Motor neuron (in vitro differentiated cells): ENCODE measurements around the gene AUTS2. TPM values are rescaled to one million over a fixed set of nuclear protein-coding genes. Genes with fewer than 3 reads are reported as not detected.

Experiments
- ATAC-seq, 8 experiments: fragments of 200-7000 bp; cut with Tn5 transposase; replicated peaks in 6 of 8; 2 replicates each; pipeline ENCODE4 v1.8.0; 2021; ENCODE audit warnings: mild to moderate bottlenecking in 8 of 8, moderate library complexity in 8 of 8
- H3K27ac ChIP-seq, 2 donors: fragments of 250-450 bp; sonication (Bioruptor Pico); 2 replicates each; pipeline ENCODE4 v1.9.0; 2021; ENCODE audit warnings: antibody characterized with exemption in 2 of 2, mild to moderate bottlenecking in 2 of 2, moderate library complexity in 1 of 2
- H3K4me1 ChIP-seq, 2 donors: fragments of 250-450 bp; sonication (Bioruptor Pico); replicated peaks in 1 of 2; 2 replicates each; pipeline ENCODE4 v1.6.1; 2021; ENCODE audit warnings: antibody characterized with exemption in 2 of 2, mild to moderate bottlenecking in 2 of 2, moderate library complexity in 1 of 2
- H3K4me3 ChIP-seq, 5 donors: fragments of 250-450 bp; sonication (Bioruptor Pico); 2 replicates each; pipeline ENCODE4 v1.9.0; 2021; ENCODE audit warnings: antibody characterized with exemption in 5 of 5, mild to moderate bottlenecking in 5 of 5, moderate library complexity in 4 of 5
- WGBS, 10 experiments: fragments of 450-650 bp; shearing (Covaris generic); methylation state at CpG; one replicate each; pipeline ENCODE4 v1.0.0; 2022; 5-methylcytosine and 5-hydroxymethylcytosine counted together
- in situ Hi-C, 9 experiments: fragments of 400-800 bp; cut with MboI; loops; one replicate each; pipeline ENCODE4 v1.15.0; 2021; ENCODE audit warnings: low sequenced_read_pairs in 9 of 9, low pct_unique_long_range_greater_than_20kb in 2 of 9; ENCODE audit not compliant: unreplicated experiment in 9 of 9
- total RNA-seq, 8 experiments: library from RNA; unstranded; fragments of 300-600 nt; gene quantifications; 2 replicates each; pipeline versions ENCODE4 v1.2.3 to v1.2.4, GENCODE V29; 2022

AUTS2 gene
- total RNA-seq, 8 experiments from 2014 or later = 0.49 to 68.6 (median 32.2) TPM

DNA sequence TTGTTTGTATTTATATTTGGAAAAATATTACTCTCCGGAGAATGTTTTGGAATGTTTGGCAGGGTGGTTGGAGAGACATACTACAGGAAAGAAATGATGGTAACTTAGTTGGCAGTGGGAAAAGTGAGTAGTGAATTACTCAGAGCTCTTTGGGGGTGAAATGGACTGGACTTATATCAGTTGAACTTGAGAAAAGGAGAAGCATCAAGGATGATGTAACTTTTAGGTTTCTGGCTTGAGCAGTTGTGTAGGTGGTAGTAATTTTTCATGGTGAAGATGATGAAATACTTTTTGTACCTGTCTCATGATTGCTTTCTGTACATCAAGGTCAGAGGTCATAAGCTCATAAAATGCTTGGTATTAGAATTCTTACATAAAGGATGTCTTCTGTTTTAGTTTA, 617.2 kb downstream of the AUTS2 start:
- no peak for ATAC-seq
- WGBS, 10 experiments = 0 to 100% (median 83%) methylated on average over 1 of the region's 1 CpG; no CpG with 5 or more reads in 1 of the 10 experiments
- Histone ChIP-seq H3K4me3 (no peak overlapping the region), H3K4me1 (peaks cover 2 to 17% of the 10 kb centered on the region in 2 donors), H3K27ac (no peak overlapping the region)
- in situ Hi-C loops = loop anchor here in 1 of 9 experiments (25.0 kb wide), 1 partner anchor 97 kb away; no protein-coding TSS in a partner anchor

DNA sequence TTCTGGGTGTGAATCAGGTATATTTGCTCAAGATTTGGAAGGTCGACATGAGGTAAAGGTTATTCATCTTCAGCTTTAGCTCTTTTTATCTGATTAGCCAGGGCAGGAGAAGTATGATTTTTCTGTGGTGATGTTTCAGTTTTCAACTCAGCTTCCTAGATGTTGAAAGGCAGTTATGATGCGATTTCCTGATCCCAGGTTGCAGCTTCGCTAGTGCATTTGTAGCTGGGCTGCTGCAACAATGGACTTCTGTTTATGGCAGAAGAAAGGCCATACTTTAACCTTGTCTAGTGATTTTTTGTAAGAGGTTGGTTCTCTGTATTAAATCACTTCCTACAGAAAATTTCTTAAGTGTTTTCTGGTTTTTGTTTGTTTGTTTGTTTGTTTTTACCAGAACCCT, 619.3 kb downstream of the AUTS2 start:
- Histone ChIP-seq H3K4me3 (no peak overlapping the region), H3K4me1 (peaks cover 0 to 9% of the 10 kb centered on the region in 2 donors), H3K27ac (no peak overlapping the region)
- in situ Hi-C loops = loop anchor here in 1 of 9 experiments (25.0 kb wide), 1 partner anchor 95 kb away; no protein-coding TSS in a partner anchor
- no peak for ATAC-seq
- WGBS, 10 experiments = 37 to 100% (median 86%) methylated on average over 1 to 3 of the region's 3 CpGs; no CpG with 5 or more reads in 1 of the 10 experiments

DNA sequence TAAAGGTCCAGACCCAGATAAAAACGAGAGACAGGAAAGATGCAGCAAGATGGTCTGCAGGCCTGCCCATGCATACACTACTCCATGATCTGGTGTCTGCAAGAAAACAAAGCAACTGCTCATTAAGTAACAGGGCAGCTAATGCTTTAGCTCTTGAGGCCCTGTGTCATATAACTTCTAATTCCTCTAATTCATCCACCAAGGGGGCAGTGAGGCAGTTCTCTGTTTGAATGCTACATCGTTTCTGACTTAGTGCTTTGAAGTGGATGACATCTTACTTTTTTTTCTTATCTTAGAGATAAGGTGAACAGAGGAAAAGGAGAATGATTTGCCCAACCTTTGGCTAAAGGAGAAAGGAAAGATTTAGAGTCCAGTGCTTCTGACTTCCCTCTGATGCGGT, 619.7 kb downstream of the AUTS2 start:
- H3K27ac ChIP-seq = no peak overlapping the region
- no peak for ATAC-seq
- WGBS, 10 experiments = 17 to 100% (median 77%) methylated on average over 1 to 3 of the region's 3 CpGs; no CpG with 5 or more reads in 1 of the 10 experiments
- H3K4me3 ChIP-seq = no peak overlapping the region
- H3K4me1 ChIP-seq = peaks cover 0 to 9% of the 10 kb centered on the region in 2 donors
- in situ Hi-C loops = loop anchor here in 1 of 9 experiments (25.0 kb wide), 1 partner anchor 94 kb away; no protein-coding TSS in a partner anchor

DNA sequence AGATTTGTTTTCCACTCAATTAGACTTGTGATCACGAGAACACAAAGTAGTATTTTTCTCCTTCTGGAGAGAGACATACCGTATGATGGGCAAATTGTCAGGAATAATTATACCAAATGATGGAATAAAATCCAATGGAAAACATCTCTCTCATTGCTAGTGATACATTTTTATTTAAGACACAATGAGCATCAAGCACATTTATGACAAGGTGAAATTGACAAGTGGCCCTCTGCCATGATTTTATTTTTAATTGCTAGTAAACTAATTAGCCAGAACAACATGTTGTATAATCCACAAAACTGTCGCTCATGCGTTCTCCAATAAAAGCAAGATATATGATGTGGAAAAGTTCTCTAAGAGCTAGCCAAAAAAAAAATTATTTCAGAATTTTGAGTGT, 620.8 kb downstream of the AUTS2 start:
- Histone ChIP-seq H3K27ac (no peak overlapping the region), H3K4me3 (no peak overlapping the region), H3K4me1 (peaks cover 0 to 8% of the 10 kb centered on the region in 2 donors)
- in situ Hi-C loops = loop anchor here in 1 of 9 experiments (25.0 kb wide), 1 partner anchor 93 kb away; no protein-coding TSS in a partner anchor
- WGBS, 10 experiments = 50 to 100% (median 90%) methylated on average over 1 to 4 of the region's 4 CpGs
- no peak for ATAC-seq

DNA sequence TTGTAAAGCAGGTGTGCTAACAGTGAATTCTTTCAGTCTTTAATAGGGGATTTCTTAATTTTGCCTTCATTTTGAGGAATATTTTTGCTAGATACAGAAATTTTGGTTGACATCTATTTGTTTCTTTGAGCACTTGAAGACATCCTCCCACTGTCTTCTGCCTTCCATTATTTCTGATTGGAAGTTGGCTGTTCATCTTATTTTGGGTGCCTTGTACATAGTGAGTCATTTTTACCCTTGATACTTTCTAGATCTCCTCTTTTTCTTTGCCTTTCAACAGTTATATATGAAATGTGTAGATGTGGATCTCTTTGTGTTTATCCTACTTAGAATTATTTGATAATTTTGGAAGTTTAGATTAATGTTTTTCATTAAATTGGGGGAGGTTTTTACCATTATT, 631.0 kb downstream of the AUTS2 start:
- Histone ChIP-seq H3K4me3 (no peak overlapping the region), H3K27ac (no peak overlapping the region), H3K4me1 (no peaks in the 10 kb centered on the region)
- ATAC-seq = no peak
- in situ Hi-C loops = no loop called here

DNA sequence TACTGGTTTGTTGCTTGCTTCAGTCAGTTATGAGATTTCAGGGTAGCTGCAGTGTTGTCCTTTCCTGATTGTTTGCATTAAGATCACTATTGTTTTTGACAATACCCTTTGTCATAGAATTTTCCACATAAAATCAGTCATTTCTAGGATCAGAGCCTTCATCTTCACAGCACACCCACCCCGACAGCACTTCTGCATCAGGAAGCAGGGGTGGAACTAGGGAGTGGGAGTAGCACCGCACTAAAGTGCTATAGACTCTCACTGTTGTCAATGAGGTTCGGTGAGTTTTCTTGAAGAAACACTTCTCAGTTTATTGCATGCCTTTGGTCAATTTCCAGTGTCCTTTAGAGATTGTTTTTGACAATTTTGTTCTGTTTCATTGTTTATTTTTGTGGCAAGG, 632.5 kb downstream of the AUTS2 start:
- Histone ChIP-seq H3K27ac (no peak overlapping the region), H3K4me1 (no peaks in the 10 kb centered on the region), H3K4me3 (no peak overlapping the region)
- no peak for ATAC-seq
- in situ Hi-C loops = no loop called here
- 33 to 100% (median 70%) methylated on average over 1 to 3 of the region's 3 CpGs; no CpG with 5 or more reads in 2 of the 10 experiments for WGBS, 10 experiments

DNA sequence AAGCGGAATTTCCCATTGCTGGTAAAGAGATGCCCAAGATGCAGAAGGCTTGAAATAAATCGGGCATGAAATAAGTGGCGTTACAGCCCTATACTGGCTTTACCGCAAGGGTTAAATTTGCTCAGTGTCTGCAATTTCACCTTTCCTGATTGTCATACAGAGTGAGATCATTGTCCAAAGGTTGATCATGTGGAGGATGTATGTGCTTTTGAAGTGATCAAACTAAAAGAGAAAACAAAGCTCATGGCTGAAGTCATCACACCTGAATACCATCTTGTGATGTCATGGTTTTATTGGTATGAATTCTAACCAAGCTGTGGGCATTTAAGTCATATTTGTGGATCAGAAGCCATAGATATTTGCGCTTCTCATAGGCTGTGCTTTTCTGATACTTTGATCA, 635.5 kb downstream of the AUTS2 start:
- WGBS, 10 experiments = 77 to 100% (median 91%) methylated on average over 2 to 5 of the region's 5 CpGs; no CpG with 5 or more reads in 1 of the 10 experiments
- Histone ChIP-seq H3K4me1 (peaks cover 8 to 16% of the 10 kb centered on the region in 2 donors), H3K4me3 (no peak overlapping the region), H3K27ac (no peak overlapping the region)
- in situ Hi-C loops = no loop called here
- no peak for ATAC-seq

DNA sequence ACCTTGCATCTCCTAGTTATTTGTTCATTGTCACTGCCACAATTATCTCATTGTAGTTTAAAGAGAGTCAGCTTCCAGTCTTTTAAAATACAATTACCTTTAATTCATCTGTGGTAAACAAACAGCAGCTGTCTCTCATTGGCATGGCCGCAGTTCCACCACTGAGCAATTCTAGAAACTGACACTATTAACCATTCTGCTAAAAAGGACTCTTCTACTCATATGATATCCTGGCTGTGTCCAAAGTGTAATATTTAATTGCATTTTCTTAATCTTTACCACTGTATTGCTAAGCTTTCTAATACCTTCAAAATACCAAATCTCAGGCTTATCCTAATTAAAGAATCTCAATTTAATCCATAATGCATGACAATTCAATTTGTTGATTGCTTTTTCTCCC, 639.0 kb downstream of the AUTS2 start:
- in situ Hi-C loops = no loop called here
- Histone ChIP-seq H3K4me3 (no peak overlapping the region), H3K27ac (no peak overlapping the region), H3K4me1 (peaks cover 20 to 25% of the 10 kb centered on the region in 2 donors)
- peak in 3 of 8 experiments; percentile 42 to 72 (median 59) for ATAC-seq
- 56 to 100% (median 83%) methylated on average over 1 of the region's 1 CpG; no CpG with 5 or more reads in 4 of the 10 experiments for WGBS, 10 experiments

DNA sequence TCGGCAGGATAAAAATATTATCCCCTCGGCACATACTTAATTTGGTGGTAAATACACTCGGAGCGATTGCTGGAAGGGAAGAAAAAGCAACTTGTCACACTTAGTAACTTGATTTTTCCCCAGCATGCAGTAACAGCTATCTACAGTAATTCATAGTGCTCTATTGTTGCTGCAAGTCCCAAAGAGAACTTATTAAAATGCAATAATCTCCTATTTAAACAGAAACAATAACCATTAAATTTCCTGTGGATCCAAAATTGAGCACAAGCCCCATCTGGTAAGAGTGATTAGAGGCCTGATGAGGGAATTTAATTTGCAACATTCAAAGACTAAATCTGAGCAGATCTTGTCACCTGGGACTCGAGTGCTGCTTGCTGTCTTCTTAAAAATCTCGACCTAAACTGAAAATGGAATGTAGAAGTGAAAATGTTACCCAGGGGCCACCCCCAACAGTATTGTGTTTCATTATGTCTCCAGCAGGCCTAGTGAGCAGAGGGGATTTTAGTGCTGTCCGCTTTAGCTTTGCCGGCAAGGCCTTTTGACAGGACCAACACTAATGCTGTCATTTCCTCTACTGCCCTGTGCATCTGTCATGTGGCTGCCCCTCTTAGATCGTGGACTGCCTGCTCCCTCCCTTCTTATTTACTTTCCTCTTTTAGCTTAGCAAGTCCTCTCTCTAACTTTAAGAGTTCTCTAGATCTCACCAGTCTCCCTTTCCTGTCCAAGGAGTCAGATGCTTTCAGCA, 639.7 kb downstream of the AUTS2 start:
- H3K4me3 ChIP-seq = no peak overlapping the region
- 32 to 63% (median 43%) methylated on average over 4 to 7 of the region's 9 CpGs for WGBS, 10 experiments
- H3K27ac ChIP-seq = no peak overlapping the region
- ATAC-seq = peak in 5 of 8 experiments; percentile 56 to 90 (median 77)
- in situ Hi-C loops = no loop called here
- H3K4me1 ChIP-seq = peaks cover 22 to 32% of the 10 kb centered on the region in 2 donors

DNA sequence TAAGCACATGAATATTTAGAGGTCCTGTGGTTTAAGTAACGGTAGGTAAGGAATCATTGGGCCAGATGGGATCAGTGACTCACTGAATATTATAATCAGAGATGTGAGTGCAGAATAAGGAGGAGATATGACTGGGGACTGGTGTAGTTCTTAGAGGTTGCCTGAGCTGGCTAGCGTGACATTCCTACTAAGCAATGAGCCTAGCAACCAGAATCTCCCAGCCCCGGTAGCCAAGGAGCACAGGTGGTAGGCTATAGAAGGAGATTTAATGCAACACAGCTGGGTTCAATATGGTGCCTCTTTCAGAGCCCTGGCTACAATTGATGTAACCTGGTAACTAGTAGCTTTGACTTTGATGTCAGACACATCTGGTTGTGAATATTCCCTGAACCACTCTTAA, 641.6 kb downstream of the AUTS2 start:
- Histone ChIP-seq H3K4me3 (no peak overlapping the region), H3K4me1 (peaks cover 22 to 38% of the 10 kb centered on the region in 2 donors), H3K27ac (no peak overlapping the region)
- peak in 6 of 8 experiments; percentile 23 to 85 (median 44) for ATAC-seq
- in situ Hi-C loops = no loop called here
- 63 to 100% (median 83%) methylated on average over 1 to 3 of the region's 3 CpGs; no CpG with 5 or more reads in 2 of the 10 experiments for WGBS, 10 experiments

DNA sequence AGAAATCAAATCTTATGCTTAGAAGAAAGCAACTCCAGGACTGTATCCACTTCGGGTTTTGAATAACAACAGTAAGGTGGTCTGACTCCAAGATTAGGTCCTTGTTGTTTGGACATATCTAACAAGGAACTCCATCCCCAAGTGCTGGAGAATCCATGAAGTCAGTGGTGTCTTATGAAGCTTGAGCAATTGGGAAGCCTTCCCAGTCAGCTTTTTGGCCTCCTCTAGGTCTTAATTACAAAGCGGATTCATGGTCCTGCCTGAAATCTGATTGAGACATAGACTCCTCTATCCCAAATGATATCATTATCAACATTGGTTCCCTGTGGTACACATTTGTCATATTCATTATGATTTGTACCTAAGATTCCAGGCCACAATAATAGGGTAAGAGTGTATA, 642.6 kb downstream of the AUTS2 start:
- ATAC-seq = no peak
- WGBS, 10 experiments = 35 to 100% (median 100%) methylated on average over 1 to 2 of the region's 2 CpGs; no CpG with 5 or more reads in 2 of the 10 experiments
- no peak overlapping the region for H3K4me3 ChIP-seq
- peaks cover 22 to 38% of the 10 kb centered on the region in 2 donors for H3K4me1 ChIP-seq
- no peak overlapping the region for H3K27ac ChIP-seq
- in situ Hi-C loops = no loop called here

DNA sequence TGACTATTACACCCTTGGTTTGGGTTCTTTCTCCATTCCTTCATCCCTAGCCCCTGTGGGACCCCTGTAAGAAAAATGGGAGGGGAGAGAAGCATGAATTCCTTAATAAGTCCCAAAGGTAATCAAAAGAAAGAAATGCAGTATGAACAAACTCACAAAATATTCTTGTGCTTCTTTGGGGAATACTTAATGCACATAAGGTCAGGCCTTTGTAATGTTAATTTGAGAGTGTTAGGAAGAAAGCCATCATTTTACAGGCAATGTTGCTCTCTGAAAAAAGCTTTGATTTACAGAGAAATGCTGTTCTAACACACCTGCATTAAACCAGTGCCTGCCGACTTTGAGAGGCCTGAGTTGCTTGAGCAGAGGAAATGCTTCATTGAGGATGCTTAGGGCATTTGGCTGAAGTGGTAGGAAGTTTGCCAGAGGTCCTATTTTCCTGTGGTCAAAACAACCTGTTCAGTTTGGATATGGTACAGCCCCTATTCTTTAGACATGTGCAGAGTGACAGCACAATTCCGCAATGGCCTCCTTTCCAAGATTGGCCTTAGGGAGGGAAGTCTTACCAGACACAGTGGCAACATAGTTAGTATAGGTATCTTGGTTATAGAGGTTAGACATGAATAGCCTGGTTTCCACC, 643.4 kb downstream of the AUTS2 start:
- in situ Hi-C loops = no loop called here
- WGBS, 10 experiments = 17 to 88% (median 59%) methylated on average over 1 to 2 of the region's 2 CpGs; no CpG with 5 or more reads in 3 of the 10 experiments
- Histone ChIP-seq H3K4me3 (no peak overlapping the region), H3K4me1 (peaks cover 22 to 38% of the 10 kb centered on the region in 2 donors), H3K27ac (no peak overlapping the region)
- no peak for ATAC-seq

DNA sequence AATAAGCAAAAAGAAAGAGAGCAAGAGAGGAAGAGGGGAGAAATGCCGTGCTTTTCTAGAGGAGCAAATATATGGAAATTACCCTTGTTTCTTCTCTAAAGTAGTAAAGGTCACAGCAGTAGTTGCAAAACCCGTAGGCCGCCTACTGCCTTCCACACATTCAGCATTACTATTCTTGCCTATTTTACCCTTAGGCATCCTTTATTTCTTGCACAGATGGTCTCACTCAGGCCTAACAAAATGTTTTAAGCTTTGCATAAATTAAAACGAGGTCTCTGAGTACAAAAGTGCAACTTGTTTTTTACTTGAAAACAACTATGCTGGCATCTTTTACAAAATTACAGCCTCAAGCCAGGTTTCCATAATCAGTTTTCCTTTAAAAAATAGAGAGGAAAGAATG, 644.6 kb downstream of the AUTS2 start:
- ATAC-seq = peak in 1 of 8 experiments; percentile 72
- Histone ChIP-seq H3K27ac (no peak overlapping the region), H3K4me1 (peaks cover 21 to 32% of the 10 kb centered on the region in 2 donors), H3K4me3 (no peak overlapping the region)
- WGBS, 10 experiments = 17 to 100% (median 57%) methylated on average over 1 to 4 of the region's 4 CpGs; no CpG with 5 or more reads in 1 of the 10 experiments
- in situ Hi-C loops = no loop called here
